GM19099 (cell line): ENCODE results near the gene CDYL2.

Source experiments
- POLR2A ChIP-seq: IDR thresholded peaks from 3 replicates; pipeline ENCODE4 v1.6.1; 2011; ENCODE audit warnings: low read depth; ENCODE audit not compliant: insufficient read length; ENCODE audit errors: extremely low read depth

The CDYL2 gene

DNA sequence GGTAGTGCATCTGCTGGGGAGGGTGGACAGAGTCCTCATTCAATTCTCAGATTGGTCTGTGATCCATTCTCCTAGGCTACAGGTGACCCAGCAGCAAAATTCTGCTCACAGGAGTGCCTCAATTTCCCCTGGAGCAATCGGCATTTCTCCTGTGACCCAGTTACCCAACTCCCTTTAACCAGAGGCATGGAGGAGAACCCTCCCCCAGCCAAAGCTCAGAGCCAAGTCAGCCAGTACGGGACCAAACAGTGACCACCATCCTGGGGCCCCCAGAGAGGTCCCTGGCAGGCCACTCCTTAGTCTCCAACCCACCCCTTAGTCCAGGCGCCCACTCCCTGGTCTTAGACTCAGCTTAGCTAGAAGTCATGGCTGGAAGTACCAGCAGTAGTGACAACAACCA is 188.0 kb downstream of the CDYL2 start:
- no peak for TF ChIP-seq POLR2A

DNA sequence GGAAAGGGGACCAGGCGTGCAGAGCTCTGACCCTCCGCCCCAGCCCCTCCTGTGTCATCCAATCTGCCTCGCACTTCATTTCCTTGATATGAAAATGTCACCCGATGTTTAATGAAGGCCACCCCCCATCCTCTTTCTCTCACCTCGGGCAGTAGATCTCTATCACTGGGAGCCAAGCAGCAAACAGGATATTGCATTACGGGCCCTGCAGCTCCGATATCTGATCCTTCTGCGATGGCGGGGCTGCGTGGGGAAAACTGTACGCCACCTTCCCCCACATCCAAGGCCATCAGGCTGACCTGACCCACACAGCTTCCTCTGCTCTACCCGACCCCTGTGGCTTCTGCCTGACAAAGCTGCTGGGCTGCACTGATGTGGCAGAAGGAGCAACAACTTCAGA is 188.7 kb downstream of the CDYL2 start:
- TF ChIP-seq POLR2A = no peak

- no peak for TF ChIP-seq POLR2A
These were observed 189.3 kb downstream of the CDYL2 start for GRCh38 chr16:80614908-80615671.

- TF ChIP-seq POLR2A = no peak
These were observed 191.9 kb downstream of the CDYL2 start for GRCh38 chr16:80612461-80613017.

GRCh38 chr16:80611930-80612327 is 192.5 kb downstream of the CDYL2 start:
- TF ChIP-seq POLR2A = no peak

DNA sequence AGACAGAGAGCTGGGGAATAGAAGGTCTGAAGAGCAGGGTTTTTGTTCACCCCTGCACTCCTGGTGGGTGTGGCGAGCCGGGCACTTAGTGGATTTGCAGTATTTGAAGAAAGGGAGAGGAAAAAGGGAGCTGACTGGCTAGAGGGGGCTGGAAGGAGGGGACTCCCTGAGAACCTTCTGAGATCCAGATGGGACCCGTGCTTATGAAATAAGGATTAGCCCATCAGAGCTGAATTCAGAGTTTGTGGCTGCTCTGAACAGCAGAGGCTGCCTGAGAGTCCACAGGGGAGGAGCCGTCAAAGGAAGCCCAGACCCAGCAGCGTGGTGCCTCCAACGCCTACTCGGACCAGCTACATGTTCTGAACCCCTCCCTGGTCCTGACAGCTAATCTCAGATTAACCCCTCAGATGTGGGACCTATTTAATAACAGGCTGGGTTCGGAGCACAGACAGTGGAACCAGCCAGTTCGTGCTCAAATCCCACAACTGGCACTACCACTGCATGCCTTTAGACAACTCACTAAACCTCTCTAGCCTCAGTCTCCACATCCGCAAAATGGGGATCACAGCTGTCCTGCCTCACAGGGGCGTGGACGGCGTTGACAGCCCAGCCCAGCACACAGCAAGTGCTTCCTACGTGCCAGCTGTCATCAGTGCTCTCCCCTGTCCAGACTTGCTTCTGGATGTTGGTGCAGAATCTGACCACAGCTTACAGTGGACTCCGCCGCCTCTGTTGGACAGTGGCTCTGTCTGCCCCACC is 193.0 kb downstream of the CDYL2 start:
- no peak for TF ChIP-seq POLR2A

GRCh38 chr16:80610481-80611156 is 193.8 kb downstream of the CDYL2 start:
- TF ChIP-seq POLR2A = no peak

DNA sequence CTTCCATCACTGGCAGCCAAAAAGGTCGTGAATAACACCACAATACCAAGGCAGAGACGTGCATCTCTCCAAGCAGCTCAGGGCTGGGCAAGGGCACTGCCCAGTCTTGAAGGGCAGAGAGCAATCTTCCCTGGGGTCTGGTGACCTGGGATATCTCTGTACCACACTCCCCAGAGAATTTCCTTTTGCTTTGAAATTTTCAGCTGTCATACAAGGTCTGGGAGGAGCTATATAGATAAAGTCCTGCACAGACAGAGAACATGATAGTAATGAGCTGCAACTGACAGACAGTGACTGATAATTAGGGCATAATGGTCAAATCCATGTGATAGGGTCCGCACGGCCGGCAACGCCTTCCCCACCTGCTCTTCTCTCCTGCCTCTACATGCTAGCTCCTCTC is 195.5 kb downstream of the CDYL2 start:
- no peak for TF ChIP-seq POLR2A

DNA sequence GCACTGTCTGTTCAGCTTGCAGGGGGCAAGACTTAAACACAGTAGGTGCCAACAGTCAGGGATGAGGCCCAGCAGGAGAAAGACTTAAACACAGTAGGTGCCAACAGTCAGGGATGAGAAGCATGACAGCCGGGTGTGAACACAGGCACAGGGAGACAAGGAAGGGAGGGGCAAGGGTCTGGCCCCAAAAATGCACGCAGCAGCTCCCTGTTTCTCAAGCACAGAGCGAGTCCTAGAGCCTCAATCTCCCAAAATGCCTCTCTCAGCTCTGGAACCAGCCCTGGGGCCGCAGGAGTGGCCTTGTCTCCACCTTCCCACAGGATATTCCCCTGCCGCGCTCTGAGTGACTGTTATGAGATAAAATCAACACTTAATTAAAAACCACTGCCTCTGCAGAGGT is 197.2 kb downstream of the CDYL2 start:
- no peak for TF ChIP-seq POLR2A

GRCh38 chr16:80606221-80606766 is 198.1 kb downstream of the CDYL2 start:
- no peak for TF ChIP-seq POLR2A

GRCh38 chr16:80604600-80605355 is 199.6 kb downstream of the CDYL2 start:
- TF ChIP-seq POLR2A = no peak

DNA sequence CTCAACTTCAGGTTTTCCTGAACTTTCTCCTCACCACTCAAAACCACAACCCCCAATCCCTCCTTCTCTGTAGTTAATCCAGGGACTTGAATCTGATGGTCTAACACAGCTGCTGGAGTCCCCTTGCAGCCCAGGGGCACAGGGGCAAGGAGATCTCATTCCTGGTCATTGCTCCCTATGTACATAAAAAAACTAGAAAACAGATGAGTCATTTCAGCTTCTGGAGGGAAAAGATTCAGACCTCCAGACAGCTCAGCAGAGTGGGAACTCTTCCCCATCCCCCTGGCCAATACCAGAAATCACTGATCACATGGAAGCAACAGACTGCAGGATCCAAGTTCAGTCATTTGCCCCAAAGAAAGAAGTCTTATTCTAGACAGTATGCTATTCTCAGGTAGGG is 201.5 kb downstream of the CDYL2 start:
- no peak for TF ChIP-seq POLR2A

DNA sequence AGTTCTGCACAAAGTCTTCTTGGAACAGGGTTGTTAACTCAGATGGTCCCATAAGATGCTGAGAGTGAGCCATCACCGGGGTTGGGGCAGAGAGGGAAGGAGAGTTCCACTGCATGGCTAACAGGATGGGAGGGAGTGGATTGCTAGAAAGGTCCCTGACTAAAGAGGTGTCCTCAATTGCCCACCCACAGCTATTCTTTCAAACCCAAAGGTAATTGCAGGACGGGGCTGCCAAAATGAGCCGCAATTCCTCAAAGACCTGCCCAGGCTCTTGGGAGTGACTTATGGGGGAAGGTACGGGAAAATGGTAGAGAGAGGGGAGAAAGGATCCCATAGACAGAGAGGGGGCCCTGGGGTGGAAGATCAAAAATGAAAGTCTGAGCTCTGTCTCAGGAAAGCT is 203.2 kb downstream of the CDYL2 start:
- TF ChIP-seq POLR2A = no peak

DNA sequence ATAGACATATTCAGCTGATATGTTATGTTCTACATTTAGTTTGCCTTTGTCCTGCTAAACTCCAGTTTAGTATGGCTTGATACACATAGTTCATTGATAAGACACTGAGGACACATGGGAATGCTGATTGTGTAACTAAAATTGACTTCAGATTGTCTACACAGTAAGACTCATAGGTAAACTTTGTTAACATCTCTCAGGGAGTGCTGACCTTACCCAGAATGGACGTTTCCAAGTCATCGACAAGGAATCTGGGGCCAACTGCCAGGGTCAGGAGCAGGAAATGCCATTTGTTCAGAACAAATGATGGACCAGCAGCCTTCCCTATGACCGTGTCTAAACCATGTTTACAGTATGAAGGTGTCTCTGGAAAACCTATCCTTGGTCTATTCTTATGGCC is 204.9 kb downstream of the CDYL2 start:
- no peak for TF ChIP-seq POLR2A
